MV-4-11 (cell line): ENCODE measurements around the gene ATP11A.

Experiments
- DNase-seq: peaks from one replicate; lab custom pipeline; 2025; lab: John Stamatoyannopoulos, UW

Gene ATP11A

DNA sequence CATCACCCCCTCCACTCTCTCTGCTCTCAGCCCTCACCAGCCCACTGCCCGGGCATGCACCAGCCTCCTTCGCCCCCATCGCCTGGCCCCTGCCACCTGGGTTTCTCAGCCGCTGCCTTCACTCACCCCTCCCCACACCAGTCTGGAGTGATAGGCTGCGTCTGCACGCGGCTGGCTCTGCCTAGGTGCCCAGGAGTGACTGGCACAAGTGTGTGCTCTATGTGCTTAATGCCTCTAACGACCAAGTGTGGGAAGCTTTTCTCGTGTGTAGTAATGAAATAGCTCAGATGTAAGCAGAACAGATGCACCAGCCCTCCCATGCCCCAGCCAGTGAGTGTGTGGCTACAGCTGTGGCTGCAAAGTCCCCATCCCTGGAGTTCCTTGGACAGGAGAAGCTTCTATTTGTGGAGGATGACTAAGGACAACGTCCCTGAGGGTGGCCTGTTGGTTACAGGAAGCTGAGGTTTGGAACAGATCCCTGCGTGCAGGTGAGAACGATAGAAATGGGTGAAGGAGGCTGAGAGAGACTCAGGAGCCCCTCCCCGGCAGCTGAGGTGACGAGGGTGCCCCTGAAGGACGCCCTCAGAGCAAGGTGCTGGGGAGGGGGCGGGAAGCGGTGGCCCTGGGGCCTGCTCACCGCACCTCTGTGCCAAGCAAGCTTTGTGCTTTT is 35.6 kb downstream of the ATP11A start:
- peak; percentile 23 for DNase-seq

DNA sequence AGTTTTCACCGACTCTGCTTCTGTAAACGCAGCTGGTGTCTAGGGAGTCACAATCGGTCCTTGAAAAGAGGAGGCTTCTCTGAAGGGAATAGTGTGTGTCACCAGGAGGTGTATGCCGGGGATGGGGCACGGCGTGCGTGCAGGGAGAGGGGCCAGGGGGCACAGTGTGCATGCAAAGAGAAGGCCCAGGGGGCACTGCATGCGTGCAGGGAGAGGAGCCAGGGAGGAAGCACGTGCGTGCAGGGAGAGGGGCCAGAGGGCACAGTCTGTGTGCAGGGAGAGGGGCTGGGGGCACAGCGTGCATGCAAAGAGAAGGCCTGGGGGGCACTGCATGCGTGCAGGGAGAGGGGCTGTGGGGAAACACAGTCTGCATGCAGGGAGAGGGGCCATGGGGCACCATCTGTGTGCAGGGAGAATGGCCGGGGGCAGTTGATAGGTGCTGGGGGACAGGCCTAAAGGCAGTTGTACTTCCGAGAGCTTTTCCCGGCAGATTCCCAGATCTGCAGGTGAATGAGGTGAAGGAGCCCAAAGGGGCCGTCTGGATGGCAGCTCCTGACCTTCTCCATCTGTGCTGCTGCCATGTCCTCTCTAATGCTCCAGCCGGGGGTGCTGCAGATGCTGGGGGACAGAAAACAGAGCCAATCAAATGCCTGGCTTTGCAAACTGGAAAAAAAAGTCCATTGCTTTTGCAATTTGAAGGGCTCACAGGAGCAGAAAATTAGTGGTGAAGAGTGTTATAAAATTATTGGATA is 36.4 kb downstream of the ATP11A start:
- DNase-seq: no peak

DNA sequence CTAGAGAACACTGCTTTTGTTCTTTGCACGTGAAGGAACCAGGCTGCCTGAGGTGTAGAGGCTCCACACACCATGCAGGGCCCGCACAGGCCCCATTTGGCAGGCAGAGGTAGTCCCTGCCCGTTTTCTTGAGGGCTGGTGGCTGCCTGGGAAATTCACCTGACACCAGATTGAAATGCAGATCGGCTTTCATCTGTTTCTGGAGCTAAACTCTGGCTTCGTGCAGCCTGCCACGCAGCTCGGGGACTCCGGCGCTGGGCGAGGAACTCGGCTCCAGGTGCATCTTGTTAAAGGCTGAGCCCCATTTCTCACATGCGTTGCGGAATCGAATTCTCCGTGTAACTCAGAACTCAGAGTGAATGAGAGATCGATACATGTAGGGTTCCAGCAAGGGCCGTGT is 37.7 kb downstream of the ATP11A start:
- no peak for DNase-seq

DNA sequence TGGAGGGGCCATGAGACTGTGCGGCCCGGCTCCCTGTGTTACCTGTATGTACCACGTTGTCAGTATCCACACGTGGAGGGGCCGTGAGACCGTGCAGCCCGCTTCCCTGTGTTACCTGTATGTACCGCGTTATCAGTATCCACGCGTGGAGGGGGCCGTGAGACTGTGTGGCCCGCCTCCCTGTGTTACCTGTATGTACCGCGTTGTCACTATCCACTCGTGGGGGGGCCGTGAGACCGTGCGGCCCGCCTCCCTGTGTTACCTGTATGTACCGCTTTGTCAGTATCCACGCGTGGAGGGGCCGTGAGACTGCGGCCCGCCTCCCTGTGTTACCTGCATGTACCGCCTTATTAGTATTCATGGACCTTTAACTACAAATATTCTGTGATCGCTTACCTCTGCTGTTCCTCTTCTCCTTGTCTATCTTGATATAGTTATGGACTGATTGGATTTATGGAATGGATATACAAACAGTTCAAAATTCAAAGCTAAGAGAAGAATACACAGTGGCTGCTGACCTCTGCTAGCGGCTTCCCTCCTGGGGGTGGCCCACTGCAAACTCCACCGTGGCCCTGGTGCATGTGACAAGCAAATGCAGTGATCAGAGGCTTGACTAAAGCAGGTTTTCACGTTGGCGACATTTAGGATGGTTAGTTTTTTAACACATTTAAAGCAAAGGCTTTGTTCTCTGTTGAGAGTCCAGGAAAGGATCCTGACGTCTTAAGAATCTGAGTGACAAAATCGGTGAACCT is 38.7 kb downstream of the ATP11A start:
- DNase-seq: no peak

DNA sequence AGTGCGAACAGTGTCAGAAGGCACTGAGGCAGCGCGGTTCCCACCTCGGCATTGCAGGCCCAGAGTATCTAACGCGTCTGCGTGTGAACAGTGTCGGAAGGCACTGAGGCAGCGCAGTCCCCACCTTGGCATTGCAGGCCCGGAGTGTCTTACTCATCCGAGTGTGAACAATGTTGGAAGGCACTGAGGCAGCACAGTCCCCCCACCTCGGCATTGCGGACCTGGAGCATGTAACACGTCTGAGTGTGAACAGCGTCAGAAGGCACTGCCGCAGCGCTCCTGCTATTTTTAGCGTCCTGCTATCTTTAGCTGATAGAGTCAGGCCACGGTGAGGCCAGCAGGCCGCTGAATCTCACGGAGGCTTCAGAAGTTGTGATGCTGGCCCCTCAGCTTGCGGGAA is 39.6 kb downstream of the ATP11A start:
- no peak for DNase-seq

DNA sequence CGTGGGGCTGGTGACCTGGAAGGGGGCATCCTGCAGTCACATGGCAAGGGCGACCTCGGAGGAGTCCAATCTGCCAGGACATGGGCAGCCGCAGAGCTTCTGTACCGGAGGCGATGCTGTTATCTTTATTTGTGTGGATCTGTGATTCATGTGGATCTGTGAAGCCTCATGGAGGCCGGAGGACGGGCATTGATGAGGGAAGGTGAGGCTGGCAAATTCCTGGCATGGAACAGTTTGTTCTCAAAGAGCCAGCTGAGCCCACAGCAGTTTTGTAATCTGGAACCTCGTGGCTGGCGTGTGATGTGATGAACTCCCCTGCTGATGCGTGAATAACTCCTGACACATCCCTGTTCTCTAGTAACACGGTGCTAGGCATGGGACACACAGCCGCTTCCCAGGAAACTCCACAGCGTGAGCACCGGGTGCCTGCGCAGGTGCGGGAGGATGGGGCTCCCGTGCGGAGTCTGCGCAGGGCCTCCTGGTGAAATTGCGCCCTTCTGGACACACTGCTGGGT is 40.4 kb downstream of the ATP11A start:
- no peak for DNase-seq

DNA sequence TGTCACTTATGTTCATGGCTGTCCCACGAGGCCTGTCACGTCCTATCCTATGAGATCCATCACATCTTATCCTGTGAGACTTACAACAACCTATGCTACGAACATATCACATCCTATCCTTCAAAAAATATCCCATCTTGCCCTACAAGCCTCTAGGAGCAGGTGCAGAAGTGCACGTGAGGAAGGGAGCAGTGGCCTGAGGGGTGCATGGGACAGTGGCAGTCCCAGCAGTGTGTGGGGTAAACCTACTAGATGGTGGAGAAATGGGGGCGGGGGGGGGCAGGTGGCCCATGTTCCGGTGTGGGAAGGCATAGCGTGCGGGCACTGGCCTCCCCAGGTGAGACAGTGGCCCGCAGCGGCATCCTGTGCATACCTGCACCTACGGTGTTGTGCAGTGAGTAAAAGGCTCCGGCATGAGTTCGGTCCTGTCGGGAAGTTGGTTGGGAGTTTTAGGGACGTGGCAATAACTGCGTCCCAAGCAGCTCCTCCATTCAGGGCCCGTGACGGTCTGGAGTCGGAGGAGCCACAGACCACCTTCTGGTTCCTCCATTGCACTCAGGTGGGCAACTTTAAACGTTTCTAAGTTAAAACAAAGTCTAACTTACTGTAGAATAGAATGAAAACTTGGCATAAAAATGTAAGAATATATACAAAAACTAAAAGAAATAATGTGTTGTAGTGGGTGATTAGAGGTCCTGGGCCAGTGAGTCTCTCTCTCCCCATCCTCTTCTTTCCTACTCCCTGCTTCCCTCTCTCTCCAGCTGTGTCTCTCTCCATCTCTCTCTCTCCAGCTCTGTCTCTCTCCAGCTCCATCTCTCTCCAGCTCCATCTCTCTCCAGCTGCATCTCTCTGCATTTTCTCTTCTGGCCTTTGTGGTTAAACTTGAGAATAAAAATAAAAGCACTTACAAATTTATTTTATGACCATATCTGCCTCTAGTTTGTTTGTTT is 42.1 kb downstream of the ATP11A start:
- no peak for DNase-seq

DNA sequence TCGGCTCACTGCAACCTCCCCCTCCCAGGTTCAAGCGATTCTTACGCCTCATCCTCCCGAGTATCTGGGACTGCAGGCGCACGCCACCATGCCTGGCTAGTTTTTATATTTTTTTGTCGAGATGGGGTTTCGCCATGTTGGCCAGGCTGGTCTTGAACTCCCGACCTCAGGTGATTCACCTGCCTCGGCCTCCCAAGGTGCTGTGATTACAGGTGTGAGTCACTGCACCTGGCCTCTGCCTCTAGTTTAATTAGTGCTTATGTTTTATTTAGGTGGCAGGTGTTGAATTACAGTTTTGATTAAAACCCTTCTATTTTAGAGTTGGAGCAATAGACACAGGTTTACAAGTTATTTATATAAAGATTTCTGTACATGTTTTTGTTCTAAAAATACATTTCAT is 42.8 kb downstream of the ATP11A start:
- DNase-seq: no peak

DNA sequence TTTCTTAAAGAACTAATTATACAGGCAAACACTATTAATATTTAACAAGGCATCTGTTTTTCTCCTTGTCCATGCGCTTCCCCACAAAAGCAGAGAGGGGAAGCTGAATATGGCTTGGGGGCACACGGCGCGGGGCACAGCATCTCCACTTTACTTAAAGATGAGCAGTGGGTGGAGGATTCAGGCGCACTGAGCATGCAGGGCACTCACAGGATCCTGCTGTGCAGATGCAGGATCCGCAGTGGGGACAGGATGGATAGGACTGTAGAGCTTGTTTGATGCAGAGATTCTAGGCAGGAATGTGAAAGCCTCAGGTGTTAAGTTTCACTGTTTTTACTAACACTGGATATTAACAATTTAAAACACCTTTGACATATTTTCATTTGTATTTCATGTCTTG is 43.3 kb downstream of the ATP11A start:
- no peak for DNase-seq

DNA sequence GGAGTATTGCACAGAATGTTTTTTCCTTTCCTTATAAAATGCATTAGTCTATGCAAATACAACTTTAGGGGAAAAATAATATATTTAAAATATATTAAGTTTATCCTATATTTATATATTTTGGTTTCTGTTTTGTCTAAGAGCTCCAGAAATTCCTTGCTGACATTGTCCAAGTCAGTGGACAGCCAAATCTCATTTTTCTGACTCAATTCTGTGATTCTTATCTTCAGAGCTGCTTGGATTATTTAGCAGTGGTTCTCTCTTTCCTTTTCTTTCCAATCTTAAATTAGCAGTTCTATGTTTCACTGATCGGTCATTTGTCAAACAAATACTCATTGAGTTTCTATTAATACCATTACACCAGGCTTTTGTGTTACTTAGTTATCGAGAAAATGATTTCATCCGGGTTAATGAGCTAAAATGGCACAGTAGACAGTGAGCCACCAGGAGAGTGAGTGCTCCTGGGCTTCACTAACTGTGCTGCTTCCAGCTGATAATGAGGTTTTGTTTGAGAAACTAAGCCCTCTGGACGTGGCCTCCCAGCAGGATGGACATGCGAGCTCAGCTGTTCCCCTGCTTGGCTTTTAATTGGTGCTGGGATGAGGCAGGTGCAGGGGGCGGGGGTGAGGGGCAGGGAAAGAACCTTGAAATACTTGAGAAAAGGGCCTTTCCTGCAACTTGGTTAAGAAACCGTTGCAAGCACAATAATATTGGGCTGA is 44.0 kb downstream of the ATP11A start:
- DNase-seq: no peak

DNA sequence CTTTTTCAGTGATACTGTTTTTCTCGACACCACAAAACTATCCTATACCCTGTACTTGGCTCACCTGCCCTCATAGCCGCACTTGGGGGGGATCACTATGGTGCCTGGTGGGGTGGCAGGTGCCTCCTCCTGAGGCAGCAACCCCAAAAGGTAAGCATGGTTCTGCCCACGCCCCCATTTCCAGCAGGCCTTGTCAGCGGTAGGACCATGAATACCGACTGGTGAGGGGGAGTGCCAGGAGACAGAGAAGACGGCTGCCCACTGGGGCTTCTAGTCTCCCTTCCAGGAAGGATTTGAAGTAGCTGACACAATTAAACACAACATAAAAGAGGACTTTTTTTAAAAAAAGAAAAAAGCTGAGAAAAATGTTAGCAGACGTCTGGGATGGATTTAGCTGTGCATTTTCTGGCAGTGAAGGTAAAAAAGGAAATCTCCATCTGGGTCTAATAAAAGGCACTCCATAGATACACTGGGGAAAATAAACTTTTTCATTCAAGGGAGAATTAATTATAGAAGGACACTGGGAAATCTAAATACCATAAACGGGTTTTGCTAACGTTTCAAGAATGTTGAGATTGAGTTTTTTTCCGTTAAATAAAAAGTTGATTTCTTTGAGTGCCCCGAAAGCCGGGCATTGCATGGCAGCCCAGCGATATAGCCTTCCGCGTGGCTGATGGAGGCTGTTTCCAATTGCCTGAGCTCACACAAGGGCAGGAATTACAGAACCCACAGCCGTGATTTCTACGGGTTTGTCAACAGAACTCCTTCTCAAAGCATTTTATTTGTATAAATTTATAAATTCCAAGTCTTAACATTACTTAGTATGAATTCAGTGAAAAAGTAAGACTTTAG is 45.1 kb downstream of the ATP11A start:
- no peak for DNase-seq

DNA sequence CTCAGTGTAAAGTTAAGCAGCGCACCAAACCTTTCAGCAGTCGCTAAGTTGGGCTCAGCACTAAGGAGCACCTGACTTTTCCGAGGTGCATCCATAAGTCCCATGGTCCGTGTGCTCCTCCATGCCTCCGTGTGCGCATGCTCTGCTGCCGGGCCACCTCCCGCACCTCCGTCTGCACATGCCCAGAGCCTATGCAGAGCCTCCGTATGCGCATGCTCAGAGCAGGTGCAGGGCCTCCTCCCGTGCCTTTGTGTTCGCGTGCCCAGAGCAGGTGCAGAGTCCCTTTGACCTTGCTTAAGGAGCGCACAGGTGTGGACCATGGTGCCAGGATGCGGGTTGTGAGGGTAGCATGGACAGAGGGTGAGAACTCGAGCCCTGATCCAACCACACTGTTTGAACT is 46.0 kb downstream of the ATP11A start:
- DNase-seq: no peak

DNA sequence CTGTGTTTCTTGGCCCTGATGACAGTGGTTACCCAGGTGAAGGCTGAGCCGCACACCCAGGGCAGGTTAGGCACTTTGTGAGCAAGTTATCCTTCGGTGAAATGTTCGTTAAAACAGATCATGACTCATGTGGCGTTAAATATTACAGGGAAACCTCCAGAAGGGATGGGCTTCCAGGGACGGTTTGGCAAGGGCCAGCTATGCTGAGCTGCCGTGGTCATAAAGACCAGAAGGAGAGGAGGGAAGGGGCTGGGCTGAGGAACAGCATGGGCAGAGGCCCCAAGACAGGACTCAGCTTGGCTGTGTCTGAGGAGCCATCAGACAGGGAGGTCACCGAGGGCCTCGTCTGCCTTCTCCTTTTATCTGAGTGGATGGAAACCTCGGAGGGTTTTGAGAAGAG is 47.5 kb downstream of the ATP11A start:
- no peak for DNase-seq

DNA sequence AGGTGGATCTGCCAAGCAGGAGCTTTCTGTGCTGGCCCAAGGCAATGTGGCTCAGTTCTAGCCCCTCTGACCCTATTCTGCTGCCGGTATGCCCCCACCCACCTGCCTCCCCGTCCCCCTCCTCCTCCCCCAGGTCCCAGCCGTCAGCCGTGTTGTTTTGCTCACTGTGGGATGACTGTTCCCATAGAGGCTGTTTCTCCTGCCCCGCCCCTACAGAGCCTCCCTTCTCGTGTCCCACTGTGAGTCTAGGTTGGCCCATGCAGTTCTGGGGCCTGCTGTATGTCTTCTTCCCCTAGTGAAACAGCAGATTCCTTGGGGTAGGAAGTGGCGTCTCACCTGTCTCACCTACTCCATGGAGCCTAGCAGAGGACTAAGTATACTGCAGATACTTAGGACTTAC is 48.8 kb downstream of the ATP11A start:
- DNase-seq: no peak

DNA sequence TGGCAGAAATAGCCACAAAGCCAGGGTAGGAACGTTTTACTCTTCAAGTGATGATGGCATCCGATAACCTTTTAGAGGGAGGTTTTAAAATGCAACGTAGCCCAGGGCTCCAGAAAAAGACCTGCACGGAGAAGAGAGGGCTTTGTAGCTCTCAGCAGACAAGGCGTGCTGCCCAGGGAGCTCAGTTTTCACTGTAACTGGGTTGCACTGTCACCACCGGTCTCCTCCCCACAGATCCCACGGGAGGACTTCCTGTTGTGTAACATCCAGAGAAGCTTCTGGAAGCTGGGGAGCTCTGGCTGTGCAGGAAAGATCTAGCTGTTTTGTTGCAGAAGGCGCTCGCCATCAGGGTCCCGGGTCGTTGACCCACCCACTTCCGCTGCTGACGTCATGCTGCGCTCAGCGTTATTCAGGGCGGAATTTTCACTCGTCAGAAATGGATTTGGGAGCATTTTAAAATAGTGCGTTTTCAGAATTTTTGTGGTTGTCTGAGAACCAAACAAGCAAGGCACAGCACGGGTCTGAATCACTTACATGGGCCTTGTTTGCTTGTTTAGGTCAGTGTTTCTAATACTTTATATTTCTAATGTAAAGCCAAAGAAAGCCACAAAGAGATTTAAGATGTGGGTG is 50.8 kb downstream of the ATP11A start:
- no peak for DNase-seq

DNA sequence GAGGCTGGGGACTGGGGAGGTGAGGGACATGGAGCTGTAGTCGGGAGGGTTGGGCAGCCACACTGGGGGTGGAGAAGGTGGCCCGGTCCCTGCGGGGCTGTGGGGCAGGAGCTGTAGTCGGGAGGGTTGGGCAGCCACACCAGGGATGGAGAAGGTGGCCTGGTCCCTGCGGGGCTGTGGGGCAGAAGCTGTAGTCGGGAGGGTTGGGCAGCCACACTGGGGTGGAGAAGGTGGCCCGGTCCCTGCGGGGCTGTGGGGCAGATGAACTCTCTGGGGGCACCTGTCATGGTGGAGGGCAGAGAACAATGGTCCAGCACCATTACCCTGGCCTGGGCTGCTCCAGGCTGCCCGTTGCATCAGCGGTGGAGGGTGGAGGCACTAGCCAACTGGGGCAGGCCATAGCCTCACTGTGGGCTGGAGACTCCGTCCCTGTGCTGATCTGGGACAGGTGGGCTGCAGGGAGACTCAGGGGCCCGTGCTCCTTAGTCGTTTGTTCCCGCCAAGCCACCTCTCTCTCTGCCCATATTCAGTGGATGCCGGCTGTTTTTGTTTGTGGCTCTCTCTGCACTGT is 51.4 kb downstream of the ATP11A start:
- no peak for DNase-seq

DNA sequence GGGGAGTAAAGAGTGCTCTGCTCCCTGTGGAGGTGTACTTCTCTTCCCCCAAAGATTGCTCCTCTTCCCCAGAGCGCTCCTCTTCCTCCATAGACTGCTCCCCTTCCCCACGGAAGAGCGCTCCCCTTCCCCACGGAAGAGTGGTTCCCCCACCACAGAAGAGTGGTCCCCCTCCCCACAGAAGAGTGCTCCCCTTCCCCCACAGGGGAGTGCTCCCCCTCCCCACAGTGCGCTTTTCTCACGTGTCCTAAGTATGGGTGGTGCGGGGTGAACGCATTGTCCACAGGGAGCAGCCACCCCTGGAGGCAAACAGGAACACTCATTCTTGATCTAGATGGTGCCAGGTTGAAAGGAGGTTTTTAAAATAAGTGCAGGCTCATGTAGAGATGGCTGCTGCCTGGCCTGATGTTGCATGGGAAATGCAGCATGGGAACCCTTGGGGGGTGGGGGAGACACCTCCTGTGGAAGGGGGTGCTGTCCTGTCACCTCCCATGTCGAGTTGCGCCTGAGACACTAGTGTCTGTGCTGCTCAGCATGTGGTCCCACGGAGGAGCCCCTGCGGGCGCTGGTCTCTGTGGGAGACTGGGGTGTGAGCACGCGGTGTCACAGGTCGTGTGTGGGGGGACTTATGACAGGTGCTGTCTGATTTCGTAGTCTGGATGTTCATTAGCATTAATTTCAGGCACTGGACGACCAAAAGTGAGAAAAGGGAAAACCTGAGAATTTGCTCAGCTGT is 52.2 kb downstream of the ATP11A start:
- DNase-seq: no peak

DNA sequence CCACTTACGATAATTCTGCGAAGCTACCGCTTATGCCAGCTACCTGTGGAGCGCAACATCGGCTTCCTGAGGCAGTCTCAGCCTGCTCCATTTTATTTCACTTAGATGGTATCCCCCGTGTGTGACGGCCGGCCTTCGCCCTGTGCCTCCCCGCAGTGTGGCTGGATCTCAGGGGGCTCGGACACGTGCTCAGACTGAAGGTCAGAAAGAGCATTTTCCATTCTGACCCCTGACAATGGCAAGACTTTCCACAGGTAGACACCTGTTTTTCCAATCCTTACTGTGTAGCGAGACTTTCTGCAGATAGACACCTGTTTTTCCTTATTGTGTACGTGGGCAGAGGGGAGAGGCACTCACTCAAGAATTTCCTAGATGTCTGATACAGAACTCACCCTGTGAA is 52.7 kb downstream of the ATP11A start:
- no peak for DNase-seq
